HG03521 (cell line): ENCODE measurements around the gene ZDHHC5.

Experiments used
- ATAC-seq: cut with Tn5 transposase; IDR thresholded peaks from one replicate; pipeline ENCODE4 v1.9.1; 2021; ENCODE audit warnings: mild to moderate bottlenecking, moderate library complexity; ENCODE audit not compliant: unreplicated experiment

ZDHHC5 gene

DNA sequence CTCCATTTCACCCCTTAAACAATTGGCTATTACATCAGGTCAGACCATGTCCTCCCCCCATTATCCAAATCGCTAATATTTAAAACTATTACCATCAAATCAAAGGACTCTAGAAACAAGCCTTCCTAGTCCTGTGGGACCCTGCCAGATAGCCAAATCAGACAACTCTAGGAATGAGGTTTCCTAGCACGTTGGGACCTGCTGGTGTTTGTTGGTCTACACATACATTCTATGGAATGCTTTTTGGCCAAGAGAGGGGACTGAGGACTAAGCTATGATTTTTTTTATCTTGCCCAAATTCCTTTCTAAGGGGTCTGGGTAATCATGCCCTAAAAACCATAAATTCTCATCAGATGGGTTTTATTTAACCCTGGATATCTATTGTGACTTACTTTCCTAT is 59.3 kb downstream of the ZDHHC5 start:
- ATAC-seq, result no peak

GRCh38 chr11:57728829-57729228 is 60.9 kb downstream of the ZDHHC5 start:
- ATAC-seq, result no peak

- no peak for ATAC-seq
Observed at GRCh38 chr11:57729479-57729878, 61.6 kb downstream of the ZDHHC5 start.

DNA sequence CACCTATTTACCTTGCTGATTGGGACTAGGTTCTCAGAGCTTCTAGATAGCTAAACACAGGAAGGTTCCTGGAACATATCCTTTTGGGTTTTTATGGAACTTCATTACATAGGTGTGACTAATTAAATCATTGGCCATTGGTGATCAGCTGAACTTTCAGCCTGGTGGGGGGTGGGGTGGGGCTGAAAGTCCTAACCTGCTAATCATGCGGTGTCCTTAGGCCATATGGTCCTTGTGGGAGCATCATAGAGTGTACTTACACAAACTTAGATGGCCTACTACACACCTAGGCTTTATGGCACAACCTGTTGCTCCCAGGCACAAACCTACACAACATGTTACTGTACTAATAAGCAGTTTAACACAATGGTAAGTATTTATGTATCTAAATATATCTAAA is 64.7 kb downstream of the ZDHHC5 start:
- ATAC-seq, result no peak

GRCh38 chr11:57735619-57736298 is 67.8 kb downstream of the ZDHHC5 start:
- no peak for ATAC-seq

GRCh38 chr11:57741132-57742086 is 73.5 kb downstream of the ZDHHC5 start, which contains the start of gene SELENOH:
SELENOH (plus strand) TSS chr11:57741491; CDS start chr11:57741596, 105 bp downstream.
- ATAC-seq, result peak; percentile 81

GRCh38 chr11:57742087-57742452 is 74.2 kb downstream of the ZDHHC5 start:
- no peak for ATAC-seq

DNA sequence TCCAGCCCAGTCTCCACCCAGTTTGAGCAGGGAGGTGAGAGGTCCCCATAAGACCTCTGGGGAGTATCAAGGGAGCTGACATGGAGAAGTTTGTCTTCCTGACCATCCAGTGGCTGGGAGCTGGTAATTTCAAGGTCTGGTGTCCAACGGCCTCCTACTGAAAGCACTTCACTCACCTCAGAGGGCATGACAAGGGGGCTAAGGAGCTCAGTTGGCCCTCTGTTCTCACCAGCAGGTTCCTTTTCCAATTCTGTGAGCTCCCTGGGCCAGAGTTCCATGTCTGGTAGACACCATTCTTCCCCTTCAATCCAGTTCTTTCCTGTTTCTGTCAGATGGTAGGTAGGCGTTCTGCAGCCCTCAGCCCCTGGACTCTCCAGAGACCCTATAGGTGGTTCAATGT is 76.4 kb downstream of the ZDHHC5 start:
- ATAC-seq, result no peak

DNA sequence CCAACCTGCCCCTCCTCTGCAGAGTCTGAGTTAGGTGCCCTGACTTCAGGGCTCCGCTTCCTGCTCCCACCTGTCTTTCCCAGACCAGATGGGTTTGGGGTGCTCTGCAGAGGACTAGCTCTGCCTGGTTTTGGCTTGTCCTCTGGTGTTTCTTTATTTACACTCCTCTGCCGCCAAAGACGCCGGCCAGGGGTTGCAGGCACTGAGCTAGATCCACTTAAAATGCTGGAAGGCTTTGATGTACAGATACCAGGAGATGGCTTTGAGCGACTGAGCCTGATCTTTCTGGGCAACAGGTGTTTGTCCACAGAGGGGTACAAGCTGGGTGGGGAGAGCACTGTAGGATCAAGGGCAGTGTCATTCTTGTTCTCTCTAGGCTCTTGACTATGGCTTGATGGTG is 77.3 kb downstream of the ZDHHC5 start:
- no peak for ATAC-seq

GRCh38 chr11:57746920-57747319 is 79.0 kb downstream of the ZDHHC5 start:
- no peak for ATAC-seq
